Naive B cell (primary cell): ENCODE data around the gene MFSD1. TPM values are rescaled to one million over a fixed set of nuclear protein-coding genes. Genes with fewer than 3 reads are reported as not detected.

Experiments used
- ATAC-seq, 2 donors: fragments of 150-1000 bp; cut with Tn5 transposase; 2 replicates each; pipeline ENCODE4 v1.10.0; 2021; ENCODE audit warnings: low read depth in 2 of 2, mild to moderate bottlenecking in 2 of 2, moderate library complexity in 2 of 2
- DNase-seq: peaks from one replicate; pipeline ENCODE4 v3.0.0; 2022
- H3K27ac Mint-ChIP-seq, 6 donors: one replicate each; pipeline ENCODE4 v1.8.0; 2020 to 2022; ENCODE audit warnings: mild to moderate bottlenecking in 6 of 6, mixed read lengths in 6 of 6, moderate library complexity in 5 of 6, inconsistent platforms in 2 of 6
- H3K27me3 Mint-ChIP-seq, 3 donors: one replicate each; pipeline ENCODE4 v1.8.0; 2021 to 2022; ENCODE audit warnings: mixed read lengths in 3 of 3, mild to moderate bottlenecking in 1 of 3
- H3K36me3 Mint-ChIP-seq, 2 donors: one replicate each; pipeline ENCODE4 v1.8.0; 2020 to 2022; ENCODE audit warnings: mixed read lengths in 2 of 2, inconsistent platforms in 1 of 2, mild to moderate bottlenecking in 1 of 2
- H3K4me1 Mint-ChIP-seq, 3 donors: one replicate each; pipeline ENCODE4 v1.8.0; 2020 to 2022; ENCODE audit warnings: mixed read lengths in 3 of 3, inconsistent platforms in 1 of 3, mild to moderate bottlenecking in 1 of 3, moderate library complexity in 1 of 3
- H3K4me3 Mint-ChIP-seq, 8 donors: one replicate each; pipeline ENCODE4 v1.8.0; 2020 to 2022; ENCODE audit warnings: mild to moderate bottlenecking in 8 of 8, mixed read lengths in 8 of 8, moderate library complexity in 8 of 8, inconsistent platforms in 2 of 8
- H3K9me3 Mint-ChIP-seq, 7 donors: one replicate each; pipeline ENCODE4 v1.8.0; 2020 to 2022; ENCODE audit warnings: mixed read lengths in 7 of 7, mild to moderate bottlenecking in 5 of 7, inconsistent platforms in 2 of 7, moderate library complexity in 1 of 7
- polyA plus RNA-seq, 6 donors: library from polyadenylated mRNA; unstranded; fragments of 300-500 nt; fragmentation: Illumina TruSeq; gene quantifications; one replicate each; pipeline ENCODE4 v1.2.3, GENCODE V29; 2021; ENCODE audit warnings: low read depth in 6 of 6

Gene MFSD1
- polyA plus RNA-seq, result 100 to 1,000 TPM in 1 of 6 donors, 10 to 100 TPM in 5; 69.1 to 107 (median 91.0) TPM

GRCh38 chr3:158801696-158802408 lies at the start of gene MFSD1:
Gene MFSD1 (plus strand): TSS chr3:158802054. CDS start chr3:158802153, 99 bp downstream.
- DNase-seq, result peak; percentile 80
- H3K36me3 Mint-ChIP-seq, result peaks cover 0 to 9% of the 10 kb centered on the region in 2 donors
- peaks cover 15 to 40% (median 31%) of the 10 kb centered on the region in 3 donors for H3K4me1 Mint-ChIP-seq
- peak within 1 kb of the TSS; percentile 89 to 97 (median 96) for H3K4me3 Mint-ChIP-seq
- no peaks in the 10 kb centered on the region for H3K9me3 Mint-ChIP-seq
- peak within 1 kb of the TSS; percentile 88 to 97 (median 96) for H3K27ac Mint-ChIP-seq
- H3K27me3 Mint-ChIP-seq, result no peaks in the 10 kb centered on the region
- ATAC-seq, result peak; percentile 87 to 90

- Mint-ChIP-seq H3K27ac (no peak overlapping the region), H3K9me3 (no peaks in the 10 kb centered on the region), H3K36me3 (peaks cover 0 to 11% of the 10 kb centered on the region in 2 donors), H3K4me1 (peaks cover 0 to 3% (median 0%) of the 10 kb centered on the region in 3 donors), H3K4me3 (no peak overlapping the region), H3K27me3 (no peaks in the 10 kb centered on the region)
- DNase-seq (no peak), ATAC-seq (no peak)
Measured at GRCh38 chr3:158753854-158754253, 48.0 kb upstream of the MFSD1 start.

- H3K4me1 Mint-ChIP-seq, result no peaks in the 10 kb centered on the region
- DNase-seq, result no peak
- H3K9me3 Mint-ChIP-seq, result no peaks in the 10 kb centered on the region
- ATAC-seq, result no peak
- H3K36me3 Mint-ChIP-seq, result no peaks in the 10 kb centered on the region
- H3K27me3 Mint-ChIP-seq, result no peaks in the 10 kb centered on the region
- no peak overlapping the region for H3K27ac Mint-ChIP-seq
- no peak overlapping the region for H3K4me3 Mint-ChIP-seq
Measured at GRCh38 chr3:158755421-158755820, 46.4 kb upstream of the MFSD1 start.

GRCh38 chr3:158761350-158761749 lies 40.5 kb upstream of the MFSD1 start:
- no peaks in the 10 kb centered on the region for H3K36me3 Mint-ChIP-seq
- H3K4me1 Mint-ChIP-seq, result no peaks in the 10 kb centered on the region
- no peak for ATAC-seq
- H3K9me3 Mint-ChIP-seq, result no peaks in the 10 kb centered on the region
- DNase-seq, result no peak
- peaks cover 0 to 2% (median 0%) of the 10 kb centered on the region in 3 donors for H3K27me3 Mint-ChIP-seq
- H3K27ac Mint-ChIP-seq, result no peak overlapping the region
- H3K4me3 Mint-ChIP-seq, result no peak overlapping the region

- no peak overlapping the region for H3K4me3 Mint-ChIP-seq
- H3K27me3 Mint-ChIP-seq, result peaks cover 0 to 8% (median 0%) of the 10 kb centered on the region in 3 donors
- H3K27ac Mint-ChIP-seq, result no peak overlapping the region
- no peaks in the 10 kb centered on the region for H3K36me3 Mint-ChIP-seq
- ATAC-seq (no peak), DNase-seq (no peak)
- no peaks in the 10 kb centered on the region for H3K4me1 Mint-ChIP-seq
- no peaks in the 10 kb centered on the region for H3K9me3 Mint-ChIP-seq
Measured at GRCh38 chr3:158762701-158763100, 39.2 kb upstream of the MFSD1 start.

- no peak for DNase-seq
- no peak overlapping the region for H3K4me3 Mint-ChIP-seq
- no peaks in the 10 kb centered on the region for H3K36me3 Mint-ChIP-seq
- no peak overlapping the region for H3K27ac Mint-ChIP-seq
- H3K4me1 Mint-ChIP-seq, result no peaks in the 10 kb centered on the region
- no peak for ATAC-seq
- no peaks in the 10 kb centered on the region for H3K9me3 Mint-ChIP-seq
- H3K27me3 Mint-ChIP-seq, result peaks cover 0 to 8% (median 0%) of the 10 kb centered on the region in 3 donors
Measured at GRCh38 chr3:158763421-158763820, 38.4 kb upstream of the MFSD1 start.

- H3K4me3 Mint-ChIP-seq, result no peak overlapping the region
- no peak overlapping the region for H3K27ac Mint-ChIP-seq
- ATAC-seq (no peak), DNase-seq (no peak)
- H3K36me3 Mint-ChIP-seq, result no peaks in the 10 kb centered on the region
- H3K9me3 Mint-ChIP-seq, result no peaks in the 10 kb centered on the region
- no peaks in the 10 kb centered on the region for H3K4me1 Mint-ChIP-seq
- peaks cover 0 to 8% (median 0%) of the 10 kb centered on the region in 3 donors for H3K27me3 Mint-ChIP-seq
Measured at GRCh38 chr3:158765518-158766205, 36.2 kb upstream of the MFSD1 start.

- Mint-ChIP-seq H3K36me3 (no peaks in the 10 kb centered on the region), H3K27me3 (peaks cover 0 to 8% (median 0%) of the 10 kb centered on the region in 3 donors), H3K27ac (peak overlapping the region in 1 of 6 donors; percentile 1), H3K4me1 (no peaks in the 10 kb centered on the region), H3K4me3 (no peak overlapping the region), H3K9me3 (no peaks in the 10 kb centered on the region)
- no peak for DNase-seq
- no peak for ATAC-seq
Measured at GRCh38 chr3:158766364-158766763, 35.5 kb upstream of the MFSD1 start.

- H3K4me1 Mint-ChIP-seq, result no peaks in the 10 kb centered on the region
- no peak overlapping the region for H3K4me3 Mint-ChIP-seq
- no peaks in the 10 kb centered on the region for H3K36me3 Mint-ChIP-seq
- no peak overlapping the region for H3K27ac Mint-ChIP-seq
- no peaks in the 10 kb centered on the region for H3K9me3 Mint-ChIP-seq
- DNase-seq (no peak), ATAC-seq (no peak)
- H3K27me3 Mint-ChIP-seq, result peaks cover 0 to 8% (median 0%) of the 10 kb centered on the region in 3 donors
Measured at GRCh38 chr3:158768361-158768787, 33.5 kb upstream of the MFSD1 start.

GRCh38 chr3:158768881-158769543 lies 32.8 kb upstream of the MFSD1 start:
- H3K27ac Mint-ChIP-seq, result no peak overlapping the region
- H3K36me3 Mint-ChIP-seq, result no peaks in the 10 kb centered on the region
- H3K4me1 Mint-ChIP-seq, result no peaks in the 10 kb centered on the region
- H3K9me3 Mint-ChIP-seq, result no peaks in the 10 kb centered on the region
- H3K4me3 Mint-ChIP-seq, result no peak overlapping the region
- ATAC-seq, result no peak
- peaks cover 0 to 8% (median 0%) of the 10 kb centered on the region in 3 donors for H3K27me3 Mint-ChIP-seq
- no peak for DNase-seq

- no peaks in the 10 kb centered on the region for H3K4me1 Mint-ChIP-seq
- DNase-seq (no peak), ATAC-seq (no peak)
- H3K27me3 Mint-ChIP-seq, result peaks cover 0 to 8% (median 0%) of the 10 kb centered on the region in 3 donors
- no peaks in the 10 kb centered on the region for H3K36me3 Mint-ChIP-seq
- H3K9me3 Mint-ChIP-seq, result no peaks in the 10 kb centered on the region
- no peak overlapping the region for H3K4me3 Mint-ChIP-seq
- H3K27ac Mint-ChIP-seq, result no peak overlapping the region
Measured at GRCh38 chr3:158769549-158769948, 32.3 kb upstream of the MFSD1 start.

GRCh38 chr3:158769952-158770740 lies 31.7 kb upstream of the MFSD1 start:
- no peak for DNase-seq
- ATAC-seq, result no peak
- H3K27me3 Mint-ChIP-seq, result peaks cover 0 to 8% (median 0%) of the 10 kb centered on the region in 3 donors
- H3K4me1 Mint-ChIP-seq, result no peaks in the 10 kb centered on the region
- H3K36me3 Mint-ChIP-seq, result no peaks in the 10 kb centered on the region
- no peak overlapping the region for H3K27ac Mint-ChIP-seq
- H3K4me3 Mint-ChIP-seq, result no peak overlapping the region
- no peaks in the 10 kb centered on the region for H3K9me3 Mint-ChIP-seq

- Mint-ChIP-seq H3K27me3 (peaks cover 0 to 8% (median 0%) of the 10 kb centered on the region in 3 donors), H3K9me3 (no peaks in the 10 kb centered on the region), H3K27ac (no peak overlapping the region), H3K4me3 (no peak overlapping the region), H3K36me3 (no peaks in the 10 kb centered on the region), H3K4me1 (no peaks in the 10 kb centered on the region)
- no peak for DNase-seq
- no peak for ATAC-seq
Measured at GRCh38 chr3:158770741-158771350, 31.0 kb upstream of the MFSD1 start.
